Measurements from ENCODE around the gene TMOD1. TPM values are rescaled to one million over a fixed set of nuclear protein-coding genes. Genes with fewer than 3 reads are reported as not detected.

TMOD1 gene
- total and polyA plus RNA-seq, 10 of the 15 experiments (the other 5 are each of a cell fraction or from before 2014, with no cell fraction given) = 4.0 to 44.1 (median 15.4) TPM

DNA sequence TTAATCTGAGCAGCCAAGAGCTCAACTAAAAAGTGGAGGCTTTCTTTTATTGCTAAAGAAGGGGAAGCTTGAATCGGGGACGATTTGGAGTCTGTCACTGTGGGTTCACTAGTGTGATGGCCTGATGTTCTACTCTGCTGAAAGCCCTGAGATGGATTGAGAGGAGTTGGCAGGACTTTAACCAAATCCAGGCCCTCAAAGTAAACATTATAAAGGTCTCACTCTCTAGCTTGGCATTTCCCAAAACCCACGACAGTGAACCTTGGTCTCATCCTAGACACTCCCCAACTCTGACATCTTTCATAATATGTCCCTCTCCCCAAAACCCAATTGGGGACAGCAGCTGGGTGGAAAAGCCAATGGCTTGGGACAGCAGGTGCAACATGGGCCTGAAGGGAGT lies 32.7 kb downstream of the TMOD1 start:
- Histone ChIP-seq H3K4me2 (ENCODE audit: control insufficient read depth, insufficient read depth) (no peak overlapping the region), H3K27ac (ENCODE audit: control insufficient read depth, insufficient read depth) (no peak overlapping the region), H3K36me3 (ENCODE audit: control insufficient read depth in 2 of 2, insufficient read depth in 2 of 2, low read length in 1 of 2) (peaks cover 5 to 6% of the 10 kb centered on the region in 2 experiments; a peak in 3 of 4 replicates), H3K9ac (ENCODE audit: control insufficient read depth, insufficient read depth, low read length) (no peak overlapping the region), H3K27me3 (replicated peaks in 1 of 2; ENCODE audit: control insufficient read depth in 2 of 2, insufficient read depth in 2 of 2, low read length in 1 of 2) (no peaks in the 10 kb centered on the region), H4K20me1 (ENCODE audit: control insufficient read depth, insufficient read depth) (no peaks in the 10 kb centered on the region), H3K4me1 (ENCODE audit: control insufficient read depth, insufficient read depth, low read length) (peaks cover 10% of the 10 kb centered on the region), H2AFZ (ENCODE audit: control insufficient read depth, low read depth, low read length) (no peak overlapping the region), H3K79me2 (ENCODE audit: control insufficient read depth, insufficient read depth, low read length) (no peaks in the 10 kb centered on the region), H3K9me3 (replicated peaks; ENCODE audit: control insufficient read depth, insufficient read depth, low read length) (peaks cover 1% of the 10 kb centered on the region; the same call in 1 of the 3 replicates), H3K4me3 (no peak overlapping the region)
- POLR2A ChIA-PET = interaction anchor here (1.1 kb wide), 1 partner anchor 19 kb away, joined by 3 read pairs; no protein-coding TSS in a partner anchor
- no TSS peak for BruUV-seq (replicated peaks)
- ATAC-seq = no peak
- 76% methylated on average over 3 of the region's 3 CpGs for WGBS (ENCODE audit: insufficient coverage, insufficient replicate concordance, low lambda C conversion rate, missing lambda C conversion rate)
- RAD21 ChIA-PET (ENCODE audit: unreplicated experiment) = interaction anchor here (1.6 kb wide), 1 partner anchor 65 kb away, joined by 5 read pairs; no protein-coding TSS in a partner anchor
- intact Hi-C loops (cut with micrococcal nuclease; ENCODE audit: unreplicated experiment) = no loop called here
- SMC1A ChIA-PET (ENCODE audit: uncharacterized antibody, unreplicated experiment) = interaction anchor here (1.3 to 4.4 kb wide), 6 partner anchors 15 to 66 kb away, joined by 3 to 15 read pairs (median 7); no protein-coding TSS in a partner anchor
- CTCF ChIA-PET = interaction anchor here (0.7 to 1.9 kb wide), 4 partner anchors 15 to 65 kb away, joined by 3 to 8 read pairs (median 6); no protein-coding TSS in a partner anchor
- no peak for DNase-seq (ENCODE audit: low read depth, low spot score)
- no peak for FAIRE-seq
- in situ Hi-C loops (cut with MboI) = no loop called here
- TF ChIP-seq BCL11A (IDR thresholded peaks at IDR 0.05; ENCODE audit: low read depth, low read length) (no peak), NFYA (IDR thresholded peaks at IDR 0.05; ENCODE audit: borderline replicate concordance, low read depth, low read length) (no peak), JUNB (IDR thresholded peaks at IDR 0.05) (no peak), TBL1XR1 (IDR thresholded peaks at IDR 0.05; ENCODE audit: low read depth, low read length) (no peak), GABPA (IDR thresholded peaks at IDR 0.05; ENCODE audit: low read depth) (no peak), MEF2B (IDR thresholded peaks at IDR 0.05; ENCODE audit: partially characterized antibody, poor library complexity, severe bottlenecking) (no peak), NFIC (IDR thresholded peaks at IDR 0.05; ENCODE audit: low read depth, low read length) (no peak), SMARCA5 (IDR thresholded peaks at IDR 0.05) (no peak), LARP7 (IDR thresholded peaks at IDR 0.05) (no peak), TCF3 (IDR thresholded peaks at IDR 0.05; ENCODE audit: borderline replicate concordance, insufficient read depth, low read depth, low read length) (no peak)
- TF ChIP-seq, protein P1, sequence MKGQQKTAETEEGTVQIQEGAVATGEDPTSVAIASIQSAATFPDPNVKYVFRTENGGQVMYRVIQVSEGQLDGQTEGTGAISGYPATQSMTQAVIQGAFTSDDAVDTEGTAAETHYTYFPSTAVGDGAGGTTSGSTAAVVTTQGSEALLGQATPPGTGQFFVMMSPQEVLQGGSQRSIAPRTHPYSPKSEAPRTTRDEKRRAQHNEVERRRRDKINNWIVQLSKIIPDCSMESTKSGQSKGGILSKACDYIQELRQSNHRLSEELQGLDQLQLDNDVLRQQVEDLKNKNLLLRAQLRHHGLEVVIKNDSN (IDR thresholded peaks at IDR 0.05; ENCODE audit: borderline replicate concordance, extremely low read length, insufficient read depth, low read depth, low read length) = no peak
- TF ChIP-seq, protein P2, sequence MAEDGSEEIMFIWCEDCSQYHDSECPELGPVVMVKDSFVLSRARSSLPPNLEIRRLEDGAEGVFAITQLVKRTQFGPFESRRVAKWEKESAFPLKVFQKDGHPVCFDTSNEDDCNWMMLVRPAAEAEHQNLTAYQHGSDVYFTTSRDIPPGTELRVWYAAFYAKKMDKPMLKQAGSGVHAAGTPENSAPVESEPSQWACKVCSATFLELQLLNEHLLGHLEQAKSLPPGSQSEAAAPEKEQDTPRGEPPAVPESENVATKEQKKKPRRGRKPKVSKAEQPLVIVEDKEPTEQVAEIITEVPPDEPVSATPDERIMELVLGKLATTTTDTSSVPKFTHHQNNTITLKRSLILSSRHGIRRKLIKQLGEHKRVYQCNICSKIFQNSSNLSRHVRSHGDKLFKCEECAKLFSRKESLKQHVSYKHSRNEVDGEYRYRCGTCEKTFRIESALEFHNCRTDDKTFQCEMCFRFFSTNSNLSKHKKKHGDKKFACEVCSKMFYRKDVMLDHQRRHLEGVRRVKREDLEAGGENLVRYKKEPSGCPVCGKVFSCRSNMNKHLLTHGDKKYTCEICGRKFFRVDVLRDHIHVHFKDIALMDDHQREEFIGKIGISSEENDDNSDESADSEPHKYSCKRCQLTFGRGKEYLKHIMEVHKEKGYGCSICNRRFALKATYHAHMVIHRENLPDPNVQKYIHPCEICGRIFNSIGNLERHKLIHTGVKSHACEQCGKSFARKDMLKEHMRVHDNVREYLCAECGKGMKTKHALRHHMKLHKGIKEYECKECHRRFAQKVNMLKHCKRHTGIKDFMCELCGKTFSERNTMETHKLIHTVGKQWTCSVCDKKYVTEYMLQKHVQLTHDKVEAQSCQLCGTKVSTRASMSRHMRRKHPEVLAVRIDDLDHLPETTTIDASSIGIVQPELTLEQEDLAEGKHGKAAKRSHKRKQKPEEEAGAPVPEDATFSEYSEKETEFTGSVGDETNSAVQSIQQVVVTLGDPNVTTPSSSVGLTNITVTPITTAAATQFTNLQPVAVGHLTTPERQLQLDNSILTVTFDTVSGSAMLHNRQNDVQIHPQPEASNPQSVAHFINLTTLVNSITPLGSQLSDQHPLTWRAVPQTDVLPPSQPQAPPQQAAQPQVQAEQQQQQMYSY (CRISPR knock-in tag; IDR thresholded peaks at IDR 0.05) = no peak
- TF ChIP-seq, protein P3, sequence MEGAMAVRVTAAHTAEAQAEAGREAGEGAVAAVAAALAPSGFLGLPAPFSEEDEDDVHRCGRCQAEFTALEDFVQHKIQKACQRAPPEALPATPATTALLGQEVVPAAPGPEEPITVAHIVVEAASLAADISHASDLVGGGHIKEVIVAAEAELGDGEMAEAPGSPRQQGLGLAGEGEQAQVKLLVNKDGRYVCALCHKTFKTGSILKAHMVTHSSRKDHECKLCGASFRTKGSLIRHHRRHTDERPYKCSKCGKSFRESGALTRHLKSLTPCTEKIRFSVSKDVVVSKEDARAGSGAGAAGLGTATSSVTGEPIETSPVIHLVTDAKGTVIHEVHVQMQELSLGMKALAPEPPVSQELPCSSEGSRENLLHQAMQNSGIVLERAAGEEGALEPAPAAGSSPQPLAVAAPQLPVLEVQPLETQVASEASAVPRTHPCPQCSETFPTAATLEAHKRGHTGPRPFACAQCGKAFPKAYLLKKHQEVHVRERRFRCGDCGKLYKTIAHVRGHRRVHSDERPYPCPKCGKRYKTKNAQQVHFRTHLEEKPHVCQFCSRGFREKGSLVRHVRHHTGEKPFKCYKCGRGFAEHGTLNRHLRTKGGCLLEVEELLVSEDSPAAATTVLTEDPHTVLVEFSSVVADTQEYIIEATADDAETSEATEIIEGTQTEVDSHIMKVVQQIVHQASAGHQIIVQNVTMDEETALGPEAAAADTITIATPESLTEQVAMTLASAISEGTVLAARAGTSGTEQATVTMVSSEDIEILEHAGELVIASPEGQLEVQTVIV (IDR thresholded peaks at IDR 0.05; ENCODE audit: borderline replicate concordance, partially characterized antibody) = no peak
- TF ChIP-seq, protein P4, sequence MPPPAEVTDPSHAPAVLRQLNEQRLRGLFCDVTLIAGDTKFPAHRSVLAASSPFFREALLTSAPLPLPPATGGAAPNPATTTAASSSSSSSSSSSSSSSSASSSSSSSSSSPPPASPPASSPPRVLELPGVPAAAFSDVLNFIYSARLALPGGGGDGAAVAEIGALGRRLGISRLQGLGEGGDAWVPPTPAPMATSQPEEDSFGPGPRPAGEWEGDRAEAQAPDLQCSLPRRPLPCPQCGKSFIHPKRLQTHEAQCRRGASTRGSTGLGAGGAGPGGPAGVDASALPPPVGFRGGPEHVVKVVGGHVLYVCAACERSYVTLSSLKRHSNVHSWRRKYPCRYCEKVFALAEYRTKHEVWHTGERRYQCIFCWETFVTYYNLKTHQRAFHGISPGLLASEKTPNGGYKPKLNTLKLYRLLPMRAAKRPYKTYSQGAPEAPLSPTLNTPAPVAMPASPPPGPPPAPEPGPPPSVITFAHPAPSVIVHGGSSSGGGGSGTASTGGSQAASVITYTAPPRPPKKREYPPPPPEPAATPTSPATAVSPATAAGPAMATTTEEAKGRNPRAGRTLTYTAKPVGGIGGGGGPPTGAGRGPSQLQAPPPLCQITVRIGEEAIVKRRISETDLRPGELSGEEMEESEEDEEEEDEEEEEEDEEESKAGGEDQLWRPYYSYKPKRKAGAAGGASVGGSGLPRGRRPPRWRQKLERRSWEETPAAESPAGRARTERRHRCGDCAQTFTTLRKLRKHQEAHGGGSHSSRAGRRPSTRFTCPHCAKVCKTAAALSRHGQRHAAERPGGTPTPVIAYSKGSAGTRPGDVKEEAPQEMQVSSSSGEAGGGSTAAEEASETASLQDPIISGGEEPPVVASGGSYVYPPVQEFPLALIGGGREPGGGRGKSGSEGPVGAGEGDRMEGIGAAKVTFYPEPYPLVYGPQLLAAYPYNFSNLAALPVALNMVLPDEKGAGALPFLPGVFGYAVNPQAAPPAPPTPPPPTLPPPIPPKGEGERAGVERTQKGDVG (CRISPR knock-in tag; IDR thresholded peaks at IDR 0.05) = no peak
